KOPT-K1 (cell line): ENCODE data around the gene ITGA3.

Experiments used
- H3K27ac ChIP-seq: fragments of 200-600 bp; sonication (generic); 2 replicates; pipeline ENCODE4 v1.5.1; 2016; ENCODE audit warnings: antibody characterized with exemption, mild to moderate bottlenecking, low read depth, low read length; ENCODE audit not compliant: poor library complexity, severe bottlenecking
- H3K36me3 ChIP-seq: fragments of 200-600 bp; sonication (generic); 2 replicates; pipeline ENCODE4 v1.5.1; 2017; ENCODE audit warnings: antibody characterized with exemption, mild to moderate bottlenecking, low read length, moderate library complexity; ENCODE audit not compliant: insufficient read depth
- H3K9me3 ChIP-seq: fragments of 200-600 bp; sonication (generic); 2 replicates; pipeline ENCODE4 v1.5.1; 2017; ENCODE audit warnings: antibody characterized with exemption, low read length, mild to moderate bottlenecking; ENCODE audit not compliant: insufficient read depth, poor library complexity, severe bottlenecking

Gene ITGA3

GRCh38 chr17:50097926-50098325 is 42.0 kb downstream of the ITGA3 start:
- no peak overlapping the region for H3K27ac ChIP-seq
- no peaks in the 10 kb centered on the region for H3K36me3 ChIP-seq
- no peaks in the 10 kb centered on the region for H3K9me3 ChIP-seq

DNA sequence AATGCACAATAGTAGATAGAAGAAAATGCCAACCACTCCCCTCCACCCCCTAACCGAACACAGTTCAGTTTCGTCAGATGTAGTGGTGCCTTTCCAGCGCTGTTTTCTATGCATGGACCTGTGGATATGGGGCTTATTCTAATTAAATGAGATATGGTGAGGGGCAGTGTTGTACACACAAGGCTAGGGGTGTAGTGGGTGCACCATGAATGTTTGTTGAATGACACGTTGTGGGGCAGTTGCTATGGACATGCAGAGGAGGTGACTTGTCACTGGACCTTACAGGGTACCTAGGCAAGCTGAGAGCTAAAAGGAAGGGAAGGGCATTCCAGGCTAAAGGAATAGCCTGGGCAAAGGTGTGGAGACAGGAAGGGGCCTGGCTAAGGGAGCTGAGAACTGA is 42.7 kb downstream of the ITGA3 start:
- no peaks in the 10 kb centered on the region for H3K36me3 ChIP-seq

DNA sequence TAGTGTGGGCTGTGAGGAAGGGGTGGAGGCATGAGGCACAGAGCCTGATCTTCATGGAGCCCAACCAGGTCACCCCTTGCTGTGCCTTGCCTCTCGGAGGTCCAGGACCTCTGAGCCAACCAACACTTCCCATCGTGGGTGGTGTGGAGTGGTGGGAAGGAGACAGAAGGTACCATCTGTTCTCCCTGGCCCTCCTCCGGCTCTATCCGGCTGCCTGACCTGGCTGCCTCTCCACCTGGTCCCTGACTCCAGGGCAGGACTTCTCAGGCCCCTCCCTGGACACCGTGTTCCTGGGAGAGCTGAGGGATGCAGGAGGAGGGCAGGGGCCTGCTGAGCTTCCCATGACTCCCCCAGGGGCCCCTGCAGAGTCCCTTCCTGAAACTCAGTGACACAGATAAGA is 43.1 kb downstream of the ITGA3 start:
- Histone ChIP-seq H3K36me3 (no peaks in the 10 kb centered on the region), H3K27ac (no peak overlapping the region), H3K9me3 (no peaks in the 10 kb centered on the region)

More for the DNA sequence above, 42.7 kb downstream of the ITGA3 start:
- no peaks in the 10 kb centered on the region for H3K9me3 ChIP-seq
- H3K27ac ChIP-seq = no peak overlapping the region

DNA sequence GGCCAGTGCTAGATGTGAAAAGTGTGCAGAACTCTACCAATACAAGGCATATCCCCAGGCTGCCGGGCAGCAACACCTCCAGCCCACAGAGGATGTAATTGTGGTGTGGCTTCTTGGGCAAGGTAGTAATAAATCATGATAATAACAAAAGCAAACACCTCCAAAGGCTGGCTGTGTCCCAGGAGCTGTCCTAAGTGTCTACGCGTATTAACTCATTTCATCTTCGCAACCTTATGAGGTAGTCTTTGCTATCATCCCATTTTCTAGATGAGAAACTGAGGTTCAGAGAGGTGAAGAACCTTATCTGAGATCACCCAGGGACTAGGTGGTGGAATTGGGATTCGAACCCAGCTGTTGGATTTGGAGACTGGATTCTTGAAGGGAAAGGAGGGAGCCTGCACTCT is 44.6 kb downstream of the ITGA3 start:
- Histone ChIP-seq H3K9me3 (no peaks in the 10 kb centered on the region), H3K36me3 (no peaks in the 10 kb centered on the region), H3K27ac (no peak overlapping the region)

DNA sequence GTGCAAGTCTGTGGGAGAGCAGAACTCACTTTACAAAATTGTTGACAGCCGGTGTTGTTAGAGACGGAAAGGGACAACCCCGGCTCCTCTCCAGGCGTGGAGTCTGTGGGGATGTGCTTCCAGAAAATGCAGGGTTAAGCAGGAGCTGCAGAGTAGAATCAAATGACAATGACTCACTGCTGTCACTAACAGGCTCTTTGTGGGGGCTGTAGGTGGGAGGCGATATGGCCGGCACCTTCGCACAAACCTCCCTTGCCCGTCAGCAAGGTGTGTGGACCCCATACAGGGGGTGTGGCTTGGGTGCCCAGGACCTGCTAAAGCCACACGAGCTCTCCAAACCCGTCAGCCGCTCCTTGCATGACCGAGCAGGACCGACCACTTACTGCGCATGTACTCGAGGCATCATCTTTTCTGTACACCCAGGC is 45.0 kb downstream of the ITGA3 start:
- no peaks in the 10 kb centered on the region for H3K36me3 ChIP-seq
- H3K27ac ChIP-seq = no peak overlapping the region
- no peaks in the 10 kb centered on the region for H3K9me3 ChIP-seq

DNA sequence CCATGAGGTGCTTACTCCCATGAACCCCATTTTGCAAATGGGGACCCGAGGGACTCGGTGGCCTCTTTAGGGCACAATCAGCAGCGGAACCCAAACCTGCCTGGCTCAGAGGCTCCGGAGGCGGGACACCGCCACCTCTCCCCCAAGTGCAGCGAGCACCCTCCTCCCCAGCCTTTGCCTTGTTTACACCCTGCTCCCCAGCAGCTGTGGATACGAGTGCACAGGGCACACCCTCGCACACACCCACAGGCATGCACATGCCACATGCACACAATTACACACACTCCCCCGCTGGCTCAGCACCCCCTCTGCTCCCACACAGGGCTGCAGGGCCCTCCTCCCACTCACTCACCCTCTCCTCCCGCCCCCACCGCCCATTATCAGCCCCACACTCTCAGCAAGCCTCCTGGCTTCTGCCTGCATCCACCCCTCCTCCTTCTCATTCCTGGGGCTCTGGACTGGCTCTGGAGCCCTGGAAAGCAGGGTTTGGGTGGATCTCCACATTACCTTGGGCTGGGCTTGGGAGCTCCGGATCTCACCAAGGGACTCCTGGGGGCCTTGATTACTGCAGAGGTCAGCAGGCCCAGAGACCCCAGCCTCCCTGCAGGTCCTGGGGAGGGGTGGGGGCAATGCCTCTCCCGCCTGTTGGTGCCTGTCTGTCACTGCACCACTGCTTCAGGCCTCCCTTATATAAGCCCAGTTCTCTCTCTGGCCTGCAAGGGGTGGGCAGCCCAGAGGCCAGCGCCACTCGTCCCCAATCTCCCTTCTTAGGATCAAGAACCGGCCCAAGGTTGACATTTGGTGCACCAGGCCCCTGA is 45.6 kb downstream of the ITGA3 start:
- Histone ChIP-seq H3K9me3 (no peaks in the 10 kb centered on the region), H3K36me3 (no peaks in the 10 kb centered on the region), H3K27ac (no peak overlapping the region)

DNA sequence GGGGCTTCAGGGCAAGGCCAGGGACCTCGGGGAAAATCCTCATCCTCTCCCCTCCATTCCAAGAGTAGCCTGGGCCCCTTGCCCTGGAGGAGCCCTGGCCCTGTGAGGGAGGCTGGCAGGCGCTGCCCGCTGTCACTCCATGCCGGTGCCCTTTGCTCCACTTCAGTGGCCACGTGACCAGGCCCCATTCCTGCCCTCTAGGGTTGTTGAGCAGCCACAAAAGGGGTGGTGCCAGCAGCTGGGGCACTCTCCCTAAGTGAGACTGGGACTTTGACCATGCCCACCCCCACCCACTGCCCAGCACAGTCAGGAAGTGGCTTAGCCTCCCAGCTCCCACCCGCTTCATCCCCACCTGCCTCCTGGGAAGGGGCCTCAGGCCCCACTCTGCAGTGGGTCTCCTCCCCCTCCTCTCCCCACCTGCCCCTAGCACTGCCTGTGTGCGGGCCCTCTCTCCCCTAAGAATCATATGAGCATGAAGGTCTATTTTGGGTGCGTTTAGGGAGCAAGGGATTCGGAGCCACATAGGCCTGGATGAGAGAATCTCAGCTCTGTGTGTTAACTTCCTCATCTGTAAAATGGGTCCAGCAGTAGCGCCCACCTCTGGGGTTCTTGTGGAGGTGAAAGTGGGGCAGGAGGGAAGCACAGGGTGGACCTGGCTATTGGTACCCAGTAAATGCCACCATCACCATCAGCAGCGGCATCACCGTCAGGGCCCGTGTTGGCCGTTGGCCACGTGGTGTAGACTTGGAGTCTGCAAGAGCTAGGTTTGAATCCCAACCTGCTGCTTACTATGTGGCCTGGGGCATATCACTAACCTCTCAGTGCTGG is 46.5 kb downstream of the ITGA3 start:
- Histone ChIP-seq H3K27ac (no peak overlapping the region), H3K36me3 (no peaks in the 10 kb centered on the region)

GRCh38 chr17:50103252-50103651 is 47.3 kb downstream of the ITGA3 start:
- no peaks in the 10 kb centered on the region for H3K36me3 ChIP-seq
- no peak overlapping the region for H3K27ac ChIP-seq
- no peaks in the 10 kb centered on the region for H3K9me3 ChIP-seq

More for the DNA sequence above, 46.5 kb downstream of the ITGA3 start:
- no peaks in the 10 kb centered on the region for H3K9me3 ChIP-seq

DNA sequence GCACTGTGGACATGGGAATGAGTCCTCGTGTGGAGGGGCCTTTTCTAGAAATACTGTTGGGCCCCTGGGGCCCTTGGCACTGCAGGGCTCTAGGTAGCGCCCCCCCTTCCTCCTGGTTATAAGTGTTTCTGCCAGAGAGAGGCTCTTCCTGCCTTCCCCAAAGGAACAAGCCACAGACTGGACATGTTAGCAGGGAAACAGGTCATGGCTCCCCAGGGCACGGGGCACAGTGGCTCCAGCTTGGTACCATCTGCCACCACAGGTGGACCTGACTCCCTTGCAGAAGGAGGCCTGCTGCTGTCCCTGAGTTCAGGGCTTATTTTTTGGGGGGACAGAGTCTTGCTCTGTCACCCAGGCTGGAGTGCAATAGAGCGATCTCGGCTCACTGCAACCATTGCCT is 48.0 kb downstream of the ITGA3 start:
- no peak overlapping the region for H3K27ac ChIP-seq
- H3K36me3 ChIP-seq = no peaks in the 10 kb centered on the region
- no peaks in the 10 kb centered on the region for H3K9me3 ChIP-seq

GRCh38 chr17:50105811-50106210 is 49.9 kb downstream of the ITGA3 start:
- Histone ChIP-seq H3K9me3 (no peaks in the 10 kb centered on the region), H3K36me3 (no peaks in the 10 kb centered on the region)

DNA sequence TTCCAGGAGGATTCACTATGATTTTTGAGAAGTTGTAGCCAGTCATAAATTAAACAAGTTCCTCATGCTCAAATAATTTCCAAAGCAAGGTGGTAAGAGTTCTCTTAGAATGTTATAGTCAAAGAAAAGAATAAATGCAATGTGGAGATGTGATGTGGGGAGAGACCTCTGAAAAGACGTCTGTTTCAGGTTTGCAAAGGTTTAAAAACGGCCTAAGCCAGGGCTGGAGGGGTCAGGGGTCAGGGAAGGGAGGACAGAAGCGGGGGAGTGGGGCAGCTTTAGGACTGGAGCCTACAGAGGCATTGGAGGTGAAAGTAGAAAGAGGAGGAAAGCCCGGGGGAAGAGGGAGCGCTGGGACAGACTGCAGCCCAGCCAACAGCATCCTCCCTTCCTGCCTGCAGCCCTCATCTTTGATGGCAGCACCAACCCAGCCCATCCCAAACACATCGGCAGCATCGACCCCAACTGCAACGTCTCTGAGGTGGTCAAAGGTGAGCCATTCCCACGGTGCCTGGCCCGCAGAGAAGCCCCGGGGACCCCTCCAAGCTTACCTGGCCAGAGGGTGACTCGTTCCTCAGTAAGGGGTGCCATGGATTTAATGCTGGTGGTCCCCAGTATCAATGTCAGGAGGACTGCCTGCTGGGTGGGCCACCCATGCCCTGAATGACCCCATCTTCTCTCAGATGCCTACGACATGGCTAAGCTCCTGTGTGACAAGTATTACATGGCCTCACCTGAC is 50.7 kb downstream of the ITGA3 start:
- H3K9me3 ChIP-seq = no peaks in the 10 kb centered on the region
- H3K27ac ChIP-seq = no peak overlapping the region
- H3K36me3 ChIP-seq = no peaks in the 10 kb centered on the region

More at GRCh38 chr17:50105811-50106210, 49.9 kb downstream of the ITGA3 start:
- no peak overlapping the region for H3K27ac ChIP-seq

- H3K9me3 ChIP-seq = no peaks in the 10 kb centered on the region
- no peak overlapping the region for H3K27ac ChIP-seq
- H3K36me3 ChIP-seq = no peaks in the 10 kb centered on the region
Observed at GRCh38 chr17:50107790-50108414, 52.0 kb downstream of the ITGA3 start.

DNA sequence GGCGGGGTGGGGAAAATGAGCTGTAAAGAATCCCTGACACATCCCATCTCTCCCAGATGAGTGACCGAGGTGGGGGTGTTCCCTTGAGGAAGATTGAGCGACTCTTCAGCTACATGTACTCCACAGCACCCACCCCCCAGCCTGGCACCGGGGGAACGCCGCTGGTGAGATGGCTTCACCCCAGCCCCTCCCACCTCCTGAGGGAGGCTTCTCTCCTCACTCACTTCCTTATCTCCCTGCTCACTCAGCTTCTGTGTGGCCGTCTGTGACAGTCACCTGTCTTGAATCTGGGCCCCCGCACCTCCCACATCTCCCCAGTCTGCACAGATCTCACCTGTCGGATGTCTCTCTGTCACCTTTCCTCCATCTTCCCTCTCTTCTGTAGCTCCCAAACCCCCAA is 52.6 kb downstream of the ITGA3 start:
- no peaks in the 10 kb centered on the region for H3K36me3 ChIP-seq

GRCh38 chr17:50109207-50109606 is 53.3 kb downstream of the ITGA3 start:
- no peaks in the 10 kb centered on the region for H3K36me3 ChIP-seq
- no peaks in the 10 kb centered on the region for H3K9me3 ChIP-seq
- no peak overlapping the region for H3K27ac ChIP-seq

More for the DNA sequence above, 52.6 kb downstream of the ITGA3 start:
- Histone ChIP-seq H3K9me3 (no peaks in the 10 kb centered on the region), H3K27ac (no peak overlapping the region)
